Loucy (cell line): ENCODE results near the gene CD200R1.

Experiments
- H2AFZ ChIP-seq: fragments of 200-600 bp; sonication (generic); 2 replicates; pipeline ENCODE4 v1.6.0; 2016; ENCODE audit warnings: antibody characterized with exemption, mild to moderate bottlenecking, low read length, moderate library complexity
- H3F3A ChIP-seq: fragments of 200-600 bp; 2 replicates; pipeline ENCODE4 v1.6.0; 2016; ENCODE audit warnings: antibody characterized with exemption, low read depth, mild to moderate bottlenecking
- H3K27me3 ChIP-seq: fragments of 200-600 bp; sonication (generic); 2 replicates; pipeline ENCODE4 v1.6.1; 2014; ENCODE audit warnings: low read length, mild to moderate bottlenecking; ENCODE audit not compliant: insufficient read depth, poor library complexity, severe bottlenecking
- H3K36me3 ChIP-seq: fragments of 200-600 bp; sonication (generic); 2 replicates; pipeline ENCODE4 v1.6.1; 2016; ENCODE audit warnings: low read length; ENCODE audit not compliant: insufficient read depth
- H3K4me1 ChIP-seq: fragments of 200-600 bp; sonication (generic); 2 replicates; pipeline ENCODE4 v1.5.1; 2014; ENCODE audit warnings: low read length, mild to moderate bottlenecking; ENCODE audit not compliant: insufficient read depth, poor library complexity, severe bottlenecking
- H3K4me2 ChIP-seq: fragments of 200-600 bp; sonication (generic); 2 replicates; pipeline ENCODE4 v1.6.0; 2014; ENCODE audit warnings: antibody characterized with exemption, low read length, low read depth, mild to moderate bottlenecking; ENCODE audit not compliant: poor library complexity, severe bottlenecking
- H3K4me3 ChIP-seq: fragments of 200-600 bp; sonication (generic); 2 replicates; pipeline ENCODE4 v1.5.1; 2014; ENCODE audit warnings: low read length, mild to moderate bottlenecking, mixed read lengths; ENCODE audit not compliant: poor library complexity, severe bottlenecking
- H3K79me2 ChIP-seq: fragments of 200-600 bp; sonication (generic); 2 replicates; pipeline ENCODE4 v1.6.1; 2014; ENCODE audit warnings: low read length; ENCODE audit not compliant: insufficient read depth
- H3K9ac ChIP-seq: fragments of 200-600 bp; sonication (generic); 2 replicates; pipeline ENCODE4 v1.6.0; 2014; ENCODE audit warnings: mild to moderate bottlenecking, low read depth, low read length, moderate library complexity; ENCODE audit not compliant: poor library complexity, severe bottlenecking
- H3K9me2 ChIP-seq: fragments of 200-600 bp; sonication (generic); replicated peaks from 2 replicates; pipeline ENCODE4 v1.6.1; 2016; ENCODE audit warnings: low read depth, low read length, mixed read lengths
- H3K9me3 ChIP-seq: fragments of 200-600 bp; sonication (generic); 2 replicates; pipeline ENCODE4 v1.6.1; 2014; ENCODE audit warnings: mild to moderate bottlenecking, antibody characterized with exemption, low read length, low read depth; ENCODE audit not compliant: insufficient read depth
- H4K20me1 ChIP-seq: fragments of 200-600 bp; sonication (generic); 2 replicates; pipeline ENCODE4 v1.6.0; 2014; ENCODE audit warnings: antibody characterized with exemption, low read length, mild to moderate bottlenecking; ENCODE audit not compliant: insufficient read depth, poor library complexity, severe bottlenecking
- EZH2phosphoT487 ChIP-seq: fragments of 200-600 bp; IDR thresholded peaks from 2 replicates; pipeline ENCODE4 v1.6.1; 2018; ENCODE audit warnings: antibody characterized with exemption, mild to moderate bottlenecking, moderate library complexity, borderline replicate concordance
- TF ChIP-seq, protein P1 (sequence below): fragments of 200-600 bp; sonication (generic); conservative IDR thresholded peaks from 2 replicates; pipeline ENCODE4 v1.5.1; 2014; ENCODE audit warnings: mild to moderate bottlenecking, antibody characterized with exemption, low read length

The CD200R1 gene

GRCh38 chr3:112990672-112991602 is 16.0 kb upstream of the CD200R1 start, which contains the start of gene GTPBP8:
Gene GTPBP8 (plus strand): TSS chr3:112990984. CDS start chr3:112991000, 16 bp downstream.
- H3K9me3 ChIP-seq, result no peaks in the 10 kb centered on the region
- H3K9ac ChIP-seq, result peak within 1 kb of the TSS; percentile 72
- H3K4me1 ChIP-seq, result peaks cover 40% of the 10 kb centered on the region
- H3F3A ChIP-seq, result no peaks in the 10 kb centered on the region
- H3K79me2 ChIP-seq, result peaks cover 40% of the 10 kb centered on the region
- peak within 1 kb of the TSS; percentile 85 for H3K4me2 ChIP-seq
- no peaks in the 10 kb centered on the region for H3K36me3 ChIP-seq
- H2AFZ ChIP-seq, result peak within 1 kb of the TSS; percentile 94
- TF ChIP-seq, protein P1, sequence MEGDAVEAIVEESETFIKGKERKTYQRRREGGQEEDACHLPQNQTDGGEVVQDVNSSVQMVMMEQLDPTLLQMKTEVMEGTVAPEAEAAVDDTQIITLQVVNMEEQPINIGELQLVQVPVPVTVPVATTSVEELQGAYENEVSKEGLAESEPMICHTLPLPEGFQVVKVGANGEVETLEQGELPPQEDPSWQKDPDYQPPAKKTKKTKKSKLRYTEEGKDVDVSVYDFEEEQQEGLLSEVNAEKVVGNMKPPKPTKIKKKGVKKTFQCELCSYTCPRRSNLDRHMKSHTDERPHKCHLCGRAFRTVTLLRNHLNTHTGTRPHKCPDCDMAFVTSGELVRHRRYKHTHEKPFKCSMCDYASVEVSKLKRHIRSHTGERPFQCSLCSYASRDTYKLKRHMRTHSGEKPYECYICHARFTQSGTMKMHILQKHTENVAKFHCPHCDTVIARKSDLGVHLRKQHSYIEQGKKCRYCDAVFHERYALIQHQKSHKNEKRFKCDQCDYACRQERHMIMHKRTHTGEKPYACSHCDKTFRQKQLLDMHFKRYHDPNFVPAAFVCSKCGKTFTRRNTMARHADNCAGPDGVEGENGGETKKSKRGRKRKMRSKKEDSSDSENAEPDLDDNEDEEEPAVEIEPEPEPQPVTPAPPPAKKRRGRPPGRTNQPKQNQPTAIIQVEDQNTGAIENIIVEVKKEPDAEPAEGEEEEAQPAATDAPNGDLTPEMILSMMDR, result no peak
- no peak for TF ChIP-seq EZH2phosphoT487
- peak within 1 kb of the TSS; percentile 87 for H3K4me3 ChIP-seq
- peaks cover 11% of the 10 kb centered on the region for H4K20me1 ChIP-seq
- no peaks in the 10 kb centered on the region for H3K27me3 ChIP-seq
- no peaks in the 10 kb centered on the region for H3K9me2 ChIP-seq

- Histone ChIP-seq H2AFZ (no peak overlapping the region), H4K20me1 (peaks cover 8% of the 10 kb centered on the region), H3K4me2 (no peak overlapping the region), H3K9me2 (no peaks in the 10 kb centered on the region), H3K4me3 (no peak overlapping the region), H3K4me1 (peaks cover 36% of the 10 kb centered on the region), H3K27me3 (no peaks in the 10 kb centered on the region), H3K9me3 (no peaks in the 10 kb centered on the region), H3K36me3 (no peaks in the 10 kb centered on the region), H3K9ac (no peak overlapping the region), H3K79me2 (peaks cover 17% of the 10 kb centered on the region), H3F3A (no peaks in the 10 kb centered on the region)
- TF ChIP-seq, protein P1, result no peak
- TF ChIP-seq EZH2phosphoT487, result no peak
Observed at GRCh38 chr3:112987710-112988334, 12.9 kb upstream of the CD200R1 start.

GRCh38 chr3:112984485-112984884 is 9.6 kb upstream of the CD200R1 start:
- Histone ChIP-seq H4K20me1 (no peaks in the 10 kb centered on the region), H3K9ac (no peak overlapping the region), H3K27me3 (no peaks in the 10 kb centered on the region), H3K4me1 (peaks cover 11% of the 10 kb centered on the region), H3F3A (no peaks in the 10 kb centered on the region), H3K36me3 (no peaks in the 10 kb centered on the region), H3K9me3 (no peaks in the 10 kb centered on the region), H3K4me3 (no peak overlapping the region), H3K4me2 (no peak overlapping the region), H3K9me2 (no peaks in the 10 kb centered on the region), H3K79me2 (no peaks in the 10 kb centered on the region), H2AFZ (no peak overlapping the region)
- TF ChIP-seq, protein P1, result no peak
- TF ChIP-seq EZH2phosphoT487, result no peak
